ENCODE measurements around the gene NXPH3. TPM values are rescaled to one million over a fixed set of nuclear protein-coding genes. Genes with fewer than 3 reads are reported as not detected.
"Not testable (repeated sequence)": the region's sequence is repeated elsewhere in the genome, so short reads cannot be mapped to it uniquely, and the experiment has no call there.

NXPH3 gene
- total and polyA plus RNA-seq, 2 experiments from 2014 or later, result 0.30 to 1.4 TPM

DNA sequence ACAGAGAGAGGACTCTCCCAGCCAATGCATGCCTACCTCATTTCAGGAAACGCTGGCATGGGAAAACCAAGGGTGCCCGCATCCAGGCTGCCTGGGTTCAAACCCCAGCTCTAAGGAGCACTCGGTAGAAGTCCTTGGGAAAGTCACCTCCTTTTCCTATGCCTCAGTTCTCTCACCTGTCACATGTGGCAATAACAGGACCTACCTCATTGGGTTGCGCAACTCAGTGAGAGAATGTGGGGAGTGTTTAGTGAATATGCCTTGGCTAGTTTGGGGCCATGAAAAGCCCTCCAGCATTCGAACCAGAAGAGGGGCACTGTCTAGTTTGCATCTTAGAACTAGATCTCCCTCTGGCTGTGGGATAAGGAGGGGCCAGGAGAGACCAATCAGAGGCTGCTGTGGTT, 9.0 kb upstream of the NXPH3 start:
- no peak overlapping the region for H3K9ac ChIP-seq
- no peak overlapping the region for H2AFZ ChIP-seq
- no peaks in the 10 kb centered on the region for H3K4me1 ChIP-seq (ENCODE audit: insufficient read depth)
- in situ Hi-C loops (cut with MboI), result loop anchor here (10.0 to 25.0 kb wide), 2 partner anchors 288 to 421 kb away; partner anchors contain the start of gene DLX3
- 68 to 70% methylated on average over 5 of the region's 5 CpGs for WGBS, 2 experiments (ENCODE audit: low coverage in 1 of 2, low lambda C conversion rate in 2 of 2, missing lambda C conversion rate in 2 of 2)
- no peaks in the 10 kb centered on the region for H3K27me3 ChIP-seq (replicated peaks; ENCODE audit: insufficient read depth)
- H3K4me3 ChIP-seq, result no peak overlapping the region
- TF ChIP-seq EZH2 (IDR thresholded peaks at IDR 0.05; ENCODE audit: insufficient read depth, poor library complexity, severe bottlenecking), result no peak
- TF ChIP-seq EZH2phosphoT487 (IDR thresholded peaks at IDR 0.05; ENCODE audit: insufficient read depth, low read depth), result no peak
- H3F3A ChIP-seq (ENCODE audit: insufficient read depth), result no peaks in the 10 kb centered on the region
- H3K4me2 ChIP-seq (ENCODE audit: unreplicated experiment), result no peak overlapping the region
- H3K36me3 ChIP-seq (ENCODE audit: low read depth), result no peaks in the 10 kb centered on the region
- no peaks in the 10 kb centered on the region for H3K9me2 ChIP-seq (ENCODE audit: insufficient read depth)
- no peaks in the 10 kb centered on the region for H3K9me3 ChIP-seq (ENCODE audit: low read depth)
- H4K20me1 ChIP-seq (ENCODE audit: insufficient read depth), result no peaks in the 10 kb centered on the region
- no peak overlapping the region for H3K27ac ChIP-seq
- no peaks in the 10 kb centered on the region for H3K79me2 ChIP-seq (ENCODE audit: insufficient read depth)
- no peak for DNase-seq

DNA sequence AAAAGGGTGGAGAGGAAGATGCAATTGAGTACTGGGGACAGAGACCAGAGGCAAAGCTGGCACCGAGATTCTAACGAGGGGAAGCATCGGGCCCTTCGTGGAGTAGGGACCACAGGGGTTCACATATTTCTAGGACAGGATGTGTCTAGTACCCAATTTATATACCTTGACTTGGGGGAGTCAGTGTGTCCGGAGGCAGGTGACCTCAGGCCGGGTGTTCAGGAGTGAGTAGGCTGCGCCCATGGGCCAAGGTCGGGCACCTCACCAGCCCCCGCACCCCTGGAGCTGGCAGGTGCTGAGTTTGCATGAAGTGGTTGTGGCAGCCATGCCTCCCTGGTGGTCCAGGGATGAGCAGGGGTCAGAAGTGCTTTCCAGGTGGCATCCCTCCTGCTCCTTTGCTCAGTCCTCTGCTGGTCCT, 8.6 kb upstream of the NXPH3 start:
- Histone ChIP-seq H3K4me3 (no peak overlapping the region), H3K4me1 (ENCODE audit: insufficient read depth) (no peaks in the 10 kb centered on the region), H3K9me3 (ENCODE audit: low read depth) (no peaks in the 10 kb centered on the region), H3K79me2 (ENCODE audit: insufficient read depth) (no peaks in the 10 kb centered on the region), H3K9me2 (ENCODE audit: insufficient read depth) (no peaks in the 10 kb centered on the region), H3K4me2 (ENCODE audit: unreplicated experiment) (no peak overlapping the region), H2AFZ (no peak overlapping the region), H3K36me3 (ENCODE audit: low read depth) (no peaks in the 10 kb centered on the region), H4K20me1 (ENCODE audit: insufficient read depth) (no peaks in the 10 kb centered on the region), H3K27me3 (replicated peaks; ENCODE audit: insufficient read depth) (no peaks in the 10 kb centered on the region), H3K9ac (no peak overlapping the region), H3F3A (ENCODE audit: insufficient read depth) (no peaks in the 10 kb centered on the region), H3K27ac (no peak overlapping the region)
- DNase-seq, result no peak
- in situ Hi-C loops (cut with MboI), result loop anchor here (10.0 to 25.0 kb wide), 2 partner anchors 288 to 420 kb away; partner anchors contain the start of gene DLX3
- TF ChIP-seq EZH2 (IDR thresholded peaks at IDR 0.05; ENCODE audit: insufficient read depth, poor library complexity, severe bottlenecking) (no peak), EZH2phosphoT487 (IDR thresholded peaks at IDR 0.05; ENCODE audit: insufficient read depth, low read depth) (no peak)
- 34 to 44% methylated on average over 9 of the region's 9 CpGs for WGBS, 2 experiments (ENCODE audit: low coverage in 1 of 2, low lambda C conversion rate in 2 of 2, missing lambda C conversion rate in 2 of 2)

DNA sequence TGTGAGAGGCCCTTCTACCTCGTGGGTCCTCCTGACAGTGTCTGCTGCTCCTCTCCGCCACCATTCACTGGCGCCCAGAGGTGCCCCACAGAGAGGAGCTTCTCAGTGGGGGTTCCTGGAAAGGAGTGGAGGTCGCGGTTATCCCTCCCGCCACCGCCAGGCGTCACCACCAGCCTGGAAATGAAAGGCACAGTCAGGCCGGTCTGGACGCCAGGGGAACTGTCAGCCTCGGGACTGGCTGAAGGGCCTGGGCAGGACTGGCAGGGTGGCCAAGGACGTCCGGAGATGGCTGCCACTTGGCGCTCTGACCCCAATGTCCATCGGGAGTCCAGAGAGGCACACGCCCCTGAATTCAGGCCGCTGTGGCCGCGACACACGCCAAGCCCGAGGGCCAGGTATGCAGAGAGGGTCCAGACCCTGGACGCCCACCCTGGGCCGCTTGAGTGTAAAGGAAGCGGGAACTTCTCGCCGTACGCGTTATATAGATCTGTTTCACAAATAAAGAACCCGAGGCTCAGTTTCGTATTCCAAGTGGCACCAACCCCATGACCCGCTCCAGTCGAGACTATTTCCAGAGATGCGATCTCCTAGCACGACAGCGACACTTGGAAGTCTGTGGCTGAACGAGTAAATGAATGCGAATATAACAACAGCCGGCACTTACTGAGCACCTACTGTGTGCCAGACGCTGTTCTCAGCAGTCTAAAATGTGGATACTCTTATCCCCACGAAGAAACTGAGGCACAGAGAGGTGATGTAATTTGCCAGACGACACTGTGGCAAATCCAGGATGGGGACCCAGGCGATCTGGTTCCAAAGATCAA, 7.6 kb upstream of the NXPH3 start:
- in situ Hi-C loops (cut with MboI), result loop anchor here (10.0 to 25.0 kb wide), 2 partner anchors 287 to 419 kb away; partner anchors contain the start of gene DLX3
- no peaks in the 10 kb centered on the region for H3K36me3 ChIP-seq (ENCODE audit: low read depth)
- peak overlapping the region; percentile 80 for H3K4me3 ChIP-seq
- H3K4me2 ChIP-seq (ENCODE audit: unreplicated experiment), result peak overlapping the region; percentile 95
- H3K79me2 ChIP-seq (ENCODE audit: insufficient read depth), result no peaks in the 10 kb centered on the region
- peak overlapping the region; percentile 99 for H2AFZ ChIP-seq
- no peaks in the 10 kb centered on the region for H4K20me1 ChIP-seq (ENCODE audit: insufficient read depth)
- WGBS, 2 experiments (ENCODE audit: low coverage in 1 of 2, low lambda C conversion rate in 2 of 2, missing lambda C conversion rate in 2 of 2), result 3% methylated on average over 42 of the region's 42 CpGs
- peak; percentile 89 for DNase-seq
- no peak overlapping the region for H3K27ac ChIP-seq
- H3K27me3 ChIP-seq (replicated peaks; ENCODE audit: insufficient read depth), result no peaks in the 10 kb centered on the region
- H3K9ac ChIP-seq, result peak overlapping the region; percentile 51; the same call in 1 of the 2 replicates
- H3K4me1 ChIP-seq (ENCODE audit: insufficient read depth), result no peaks in the 10 kb centered on the region
- H3F3A ChIP-seq (ENCODE audit: insufficient read depth), result no peaks in the 10 kb centered on the region
- no peak for TF ChIP-seq EZH2 (IDR thresholded peaks at IDR 0.05; ENCODE audit: insufficient read depth, poor library complexity, severe bottlenecking)
- no peak for TF ChIP-seq EZH2phosphoT487 (IDR thresholded peaks at IDR 0.05; ENCODE audit: insufficient read depth, low read depth)
- no peaks in the 10 kb centered on the region for H3K9me3 ChIP-seq (ENCODE audit: low read depth)
- no peaks in the 10 kb centered on the region for H3K9me2 ChIP-seq (ENCODE audit: insufficient read depth)

DNA sequence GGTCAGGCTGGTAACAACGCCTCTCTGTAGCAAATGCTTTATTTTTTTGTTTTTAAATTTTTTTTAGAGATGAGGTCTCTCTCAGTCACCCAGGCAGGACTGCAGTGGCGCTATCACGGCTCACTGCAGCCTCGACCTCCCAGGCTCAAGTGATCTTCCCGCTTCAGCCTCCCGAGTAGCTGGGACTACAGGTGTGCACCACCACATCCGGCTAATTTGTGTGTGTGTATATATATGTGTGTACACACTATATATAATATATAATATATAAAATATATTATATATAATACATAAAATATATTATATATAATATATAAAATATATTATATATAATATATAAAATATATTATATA, 7.0 kb upstream of the NXPH3 start:
- not testable (repeated sequence) for H3K79me2 ChIP-seq (ENCODE audit: insufficient read depth); H3K36me3 ChIP-seq (ENCODE audit: low read depth); H3K4me1 ChIP-seq (ENCODE audit: insufficient read depth); DNase-seq; H3K9ac ChIP-seq; H4K20me1 ChIP-seq (ENCODE audit: insufficient read depth); H3K9me3 ChIP-seq (ENCODE audit: low read depth); H3K27me3 ChIP-seq (replicated peaks; ENCODE audit: insufficient read depth); H3K27ac ChIP-seq; H3F3A ChIP-seq (ENCODE audit: insufficient read depth); H3K9me2 ChIP-seq (ENCODE audit: insufficient read depth)
- H3K4me2 ChIP-seq (ENCODE audit: unreplicated experiment), result peak overlapping the region; percentile 95
- H2AFZ ChIP-seq, result peak overlapping the region; percentile 99
- H3K4me3 ChIP-seq, result peak overlapping the region; percentile 80
- in situ Hi-C loops (cut with MboI), result loop anchor here (10.0 to 25.0 kb wide), 2 partner anchors 286 to 419 kb away; partner anchors contain the start of gene DLX3
- WGBS, 2 experiments (ENCODE audit: low coverage in 1 of 2, low lambda C conversion rate in 2 of 2, missing lambda C conversion rate in 2 of 2), result 59 to 60% methylated on average over 7 of the region's 7 CpGs
